Measurements from ENCODE around the gene RFTN1.

Gene RFTN1

GRCh38 chr3:16464511-16465148 lies 48.9 kb downstream of the RFTN1 start:
- no peak for DNase-seq (ENCODE audit: low spot score)

GRCh38 chr3:16463914-16464313 lies 49.6 kb downstream of the RFTN1 start:
- DNase-seq (ENCODE audit: low spot score), result no peak

DNA sequence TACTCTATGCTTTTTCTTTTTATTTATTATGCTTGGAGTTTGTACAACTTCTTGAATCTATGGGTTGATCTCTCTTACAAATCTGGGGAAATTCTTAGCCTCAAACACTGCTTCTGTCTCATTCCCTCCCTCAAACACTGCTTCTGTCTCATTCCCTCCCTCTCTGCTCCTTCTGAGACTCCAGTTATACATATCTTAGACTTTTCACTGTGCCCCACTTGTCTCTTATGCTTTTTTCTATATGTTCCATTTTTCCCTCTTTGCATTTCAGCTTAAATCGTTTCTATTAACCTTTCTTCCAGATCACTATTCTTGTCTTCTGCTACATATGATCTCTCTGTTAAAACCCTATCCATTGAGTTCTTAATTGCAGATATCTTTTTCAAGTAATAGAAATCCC lies 50.4 kb downstream of the RFTN1 start:
- DNase-seq (ENCODE audit: low spot score), result no peak

GRCh38 chr3:16462679-16463078 lies 50.8 kb downstream of the RFTN1 start:
- no peak for DNase-seq (ENCODE audit: low spot score)

GRCh38 chr3:16461463-16462245 lies 51.8 kb downstream of the RFTN1 start:
- no peak for DNase-seq (ENCODE audit: low spot score)

DNA sequence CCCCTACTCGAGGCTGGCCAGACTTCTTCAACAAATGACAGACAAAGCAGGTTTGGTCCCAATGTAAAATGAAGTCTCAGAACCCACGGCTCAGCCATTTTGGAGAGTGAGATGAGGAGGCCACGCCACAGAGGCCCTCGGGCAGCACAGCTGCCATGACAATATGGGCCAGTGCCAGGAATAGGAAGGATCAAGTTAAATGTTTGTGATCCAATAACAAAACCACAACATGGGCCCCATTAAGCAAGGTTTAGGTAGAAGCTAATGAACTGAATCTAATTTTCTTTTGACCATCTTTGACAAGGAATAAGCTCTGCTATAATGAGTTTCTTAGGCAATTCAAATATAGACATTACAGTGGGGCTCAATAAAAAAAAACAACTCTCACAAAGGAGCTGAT lies 52.6 kb downstream of the RFTN1 start:
- DNase-seq (ENCODE audit: low spot score), result no peak

- DNase-seq (ENCODE audit: low spot score), result no peak
These were observed 53.2 kb downstream of the RFTN1 start for GRCh38 chr3:16460273-16460672.

DNA sequence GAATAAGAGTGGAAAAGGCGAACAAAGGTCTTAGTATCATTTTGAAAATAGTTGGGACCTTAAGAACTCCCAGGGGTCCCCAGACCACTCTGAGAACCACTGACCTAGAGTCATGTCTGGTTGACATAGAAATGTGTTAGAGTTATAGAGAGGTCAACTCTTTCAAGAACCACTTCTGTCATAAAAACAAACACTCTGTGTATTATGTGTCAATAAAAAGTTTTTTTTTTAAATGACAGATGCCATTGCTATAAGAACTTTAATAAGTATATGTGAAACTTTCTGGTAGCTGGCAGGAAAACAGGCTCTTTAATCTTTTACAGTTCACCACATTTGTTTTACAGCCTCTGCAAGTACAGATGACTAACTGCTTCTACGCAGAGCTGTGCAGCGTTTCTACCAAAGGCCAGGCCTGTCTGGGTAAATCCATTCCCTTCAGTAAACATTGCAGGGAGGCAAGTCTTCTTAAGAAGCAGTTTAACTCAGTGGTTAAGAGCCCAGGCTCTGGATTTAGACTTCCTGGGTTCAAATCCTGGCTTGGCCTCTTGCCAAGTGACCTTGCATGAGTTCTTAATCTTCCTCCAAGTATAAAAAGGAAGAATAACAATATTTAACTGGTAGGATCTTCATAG lies 56.6 kb downstream of the RFTN1 start:
- no peak for DNase-seq (ENCODE audit: low spot score)

DNA sequence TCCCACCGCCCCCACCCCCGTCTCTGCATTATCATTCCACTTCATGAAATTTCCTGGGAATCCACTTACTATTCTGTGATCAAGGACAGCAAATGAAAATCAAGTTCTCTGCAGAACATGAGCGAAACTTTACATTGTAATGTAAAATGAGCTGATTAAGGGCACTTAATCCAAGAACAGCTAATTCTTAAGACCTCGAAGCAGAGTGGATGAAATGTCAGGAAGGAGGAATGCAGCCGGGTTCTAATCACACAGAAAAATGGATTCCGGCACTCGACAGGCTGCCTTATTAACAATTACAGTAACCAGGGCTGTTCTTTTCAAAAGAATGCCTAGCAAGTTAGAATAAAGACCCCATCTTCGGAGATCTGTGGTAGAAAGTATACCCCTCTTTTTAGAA lies 57.5 kb downstream of the RFTN1 start:
- DNase-seq (ENCODE audit: low spot score), result no peak

DNA sequence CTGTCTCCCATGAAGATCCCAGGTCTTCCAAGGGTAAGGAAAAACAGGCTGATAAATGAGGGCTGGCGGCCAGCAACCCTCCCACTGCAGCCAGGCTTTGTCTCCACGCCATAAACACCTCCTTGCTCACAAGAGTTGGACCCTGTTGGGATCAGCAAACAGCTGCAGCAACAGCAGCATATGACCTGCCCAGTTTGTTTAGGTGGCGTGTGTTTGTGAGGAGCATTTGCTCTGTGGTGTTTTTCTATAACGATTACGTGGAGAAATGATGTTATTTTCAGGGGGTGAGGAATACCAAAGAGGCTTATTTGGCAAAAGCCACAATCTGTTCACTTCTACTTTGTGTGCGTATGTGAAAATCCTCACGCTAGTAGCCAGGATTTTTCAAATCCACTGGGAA lies 58.5 kb downstream of the RFTN1 start:
- DNase-seq (ENCODE audit: low spot score), result no peak

- no peak for DNase-seq (ENCODE audit: low spot score)
These were observed 61.2 kb downstream of the RFTN1 start for GRCh38 chr3:16452261-16452660.

GRCh38 chr3:16449369-16449768 lies 64.1 kb downstream of the RFTN1 start:
- no peak for DNase-seq (ENCODE audit: low spot score)

DNA sequence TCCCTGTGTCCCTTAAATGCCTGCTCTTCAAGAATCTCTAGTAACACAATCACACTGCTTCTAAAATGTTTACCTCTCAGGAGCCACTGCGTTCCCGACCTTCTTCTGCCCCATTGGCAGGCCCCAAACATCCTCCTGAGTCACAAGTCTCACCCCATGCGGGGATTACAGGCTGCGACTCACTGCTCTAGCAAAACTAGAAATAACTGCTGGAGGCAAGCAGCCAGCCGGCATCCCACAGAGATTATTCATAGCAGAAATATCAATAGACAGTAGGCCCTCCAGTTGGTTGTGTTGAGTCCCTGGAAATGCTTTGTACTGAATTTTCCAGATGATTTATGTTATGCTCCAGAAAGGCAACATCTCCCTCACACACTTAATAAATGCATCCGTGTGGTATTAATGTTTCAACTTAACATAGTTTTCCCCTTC lies 64.8 kb downstream of the RFTN1 start:
- no peak for DNase-seq (ENCODE audit: low spot score)

DNA sequence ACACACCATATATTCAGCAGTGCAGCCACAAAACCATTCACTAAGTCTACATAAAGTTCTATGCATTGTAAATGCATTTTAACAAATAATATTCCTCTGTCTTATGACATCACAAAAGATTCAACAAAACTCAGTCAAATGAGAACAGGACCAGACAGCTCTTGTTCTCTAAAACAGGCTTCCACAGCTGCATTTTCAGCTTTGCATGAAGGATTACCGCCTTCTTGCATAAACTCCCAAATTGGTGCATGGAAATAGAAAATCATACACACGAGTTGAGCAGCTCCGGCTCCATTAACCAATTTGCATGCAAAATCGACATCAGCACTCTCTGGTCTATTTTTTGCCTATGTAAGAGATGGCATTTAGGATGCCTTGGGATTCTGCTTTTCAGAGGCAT lies 66.4 kb downstream of the RFTN1 start:
- no peak for DNase-seq (ENCODE audit: low spot score)

DNA sequence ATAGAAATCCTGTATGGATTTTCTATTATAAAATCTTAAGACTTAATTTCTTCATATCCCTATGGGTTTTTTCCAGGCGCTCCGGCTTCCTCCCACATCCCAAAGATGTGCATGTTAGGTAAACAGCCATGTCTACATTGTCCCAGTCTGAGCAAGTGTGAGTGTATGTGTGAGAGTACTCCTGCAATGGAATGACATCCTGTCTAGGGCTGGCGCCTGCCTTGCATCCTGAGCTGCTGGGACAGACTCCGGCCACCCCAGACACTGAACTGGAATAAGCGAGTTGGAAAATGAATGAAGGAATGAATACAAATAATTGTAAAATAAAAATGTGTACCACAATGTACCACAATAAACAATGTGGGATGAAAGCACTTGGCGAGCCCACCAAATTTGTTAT lies 69.2 kb downstream of the RFTN1 start:
- no peak for DNase-seq (ENCODE audit: low spot score)

DNA sequence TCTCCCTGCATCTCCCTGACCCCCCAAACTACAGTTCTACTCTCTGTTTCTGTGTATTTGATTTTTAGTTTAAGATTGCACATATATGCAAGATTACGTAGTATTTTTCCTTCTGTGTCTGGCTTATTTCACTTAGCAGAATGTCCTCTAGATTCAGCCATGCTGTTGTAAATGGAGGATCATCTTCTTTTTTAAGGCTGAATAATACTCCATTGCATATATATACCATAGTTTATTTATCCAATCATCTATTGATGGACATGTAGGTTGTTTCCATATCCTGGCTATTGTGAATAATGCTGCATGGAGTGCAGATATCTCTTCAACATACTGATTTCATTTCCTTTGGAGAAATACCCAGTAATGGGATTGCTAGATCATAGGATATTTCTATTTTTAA lies 70.8 kb downstream of the RFTN1 start:
- DNase-seq (ENCODE audit: low spot score), result no peak

GRCh38 chr3:16441371-16441875 lies 72.1 kb downstream of the RFTN1 start:
- no peak for DNase-seq (ENCODE audit: low spot score)

DNA sequence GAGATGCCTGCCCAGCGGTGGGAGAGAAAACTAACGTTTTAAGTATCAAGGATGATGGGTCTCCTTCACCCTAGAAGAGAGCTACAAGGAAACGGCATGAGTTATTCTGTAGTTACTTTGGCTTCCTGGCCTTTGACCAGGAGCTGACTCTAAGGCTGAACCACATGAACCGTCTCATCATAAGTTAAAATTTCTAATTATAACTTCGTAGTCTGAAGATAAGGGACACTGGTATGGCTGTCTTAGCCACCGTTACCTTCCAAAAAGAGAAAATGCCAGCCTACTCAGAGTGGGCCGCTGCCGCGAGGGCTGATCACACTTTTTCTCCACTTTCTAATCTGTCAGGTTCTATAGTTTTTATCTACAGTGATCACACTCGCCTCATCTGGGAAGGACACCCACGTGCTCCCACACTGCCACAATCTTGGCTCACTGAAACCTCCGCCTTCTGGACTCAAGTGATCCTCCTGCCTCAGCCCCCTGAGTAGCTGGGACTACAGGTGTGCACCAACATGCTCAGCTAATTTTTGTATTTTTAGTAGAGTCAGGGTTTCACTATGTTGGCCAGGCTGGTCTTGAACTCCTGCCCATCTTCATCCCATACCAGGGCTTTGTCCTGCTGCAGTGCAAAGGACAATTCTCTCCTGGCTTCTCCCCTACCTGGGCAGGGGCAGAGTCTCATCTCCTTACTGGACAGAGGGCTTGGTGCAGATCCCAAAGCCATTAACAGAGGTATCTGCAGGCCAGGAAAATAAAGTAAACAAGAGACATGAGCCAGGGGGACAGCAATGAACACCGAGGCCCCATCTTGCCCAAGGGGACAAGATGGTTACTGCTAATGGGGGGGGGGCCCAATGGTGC lies 73.4 kb downstream of the RFTN1 start:
- DNase-seq (ENCODE audit: low spot score), result no peak

- no peak for DNase-seq (ENCODE audit: low spot score)
These were observed 74.2 kb downstream of the RFTN1 start for GRCh38 chr3:16439163-16439847.

GRCh38 chr3:16437640-16438039 lies 75.9 kb downstream of the RFTN1 start:
- DNase-seq (ENCODE audit: low spot score), result no peak

DNA sequence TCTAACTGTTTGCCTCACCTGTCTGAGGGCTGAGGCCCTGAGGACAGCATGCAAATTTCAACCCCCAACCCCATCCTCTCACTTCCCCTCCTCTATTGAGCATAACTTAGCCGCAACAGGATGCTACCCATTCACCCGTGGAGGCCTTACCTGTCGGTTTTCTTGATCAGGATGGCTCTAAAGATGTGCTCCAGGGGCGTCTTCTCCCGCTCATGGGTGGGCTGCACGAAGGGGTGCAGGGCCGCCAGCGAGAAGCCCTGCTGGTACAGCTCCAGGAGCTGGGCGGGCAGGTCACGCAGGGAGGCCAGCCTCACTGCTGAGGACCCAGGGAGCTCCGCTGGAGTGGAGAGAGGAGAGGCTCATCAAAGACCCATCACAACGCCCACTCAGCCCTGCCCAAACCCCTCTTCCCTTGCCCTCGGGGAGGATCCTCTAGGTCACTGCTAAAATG lies 79.8 kb downstream of the RFTN1 start:
- DNase-seq (ENCODE audit: low spot score), result peak; percentile 57

- no peak for DNase-seq (ENCODE audit: low spot score)
These were observed 80.8 kb downstream of the RFTN1 start for GRCh38 chr3:16432714-16433113.

All from D341Med (cell line).